ENCODE measurements around the gene OPCML.
A peak's percentile ranks its signal among the peaks of the same experiment; 100 is the strongest.

OPCML gene

DNA sequence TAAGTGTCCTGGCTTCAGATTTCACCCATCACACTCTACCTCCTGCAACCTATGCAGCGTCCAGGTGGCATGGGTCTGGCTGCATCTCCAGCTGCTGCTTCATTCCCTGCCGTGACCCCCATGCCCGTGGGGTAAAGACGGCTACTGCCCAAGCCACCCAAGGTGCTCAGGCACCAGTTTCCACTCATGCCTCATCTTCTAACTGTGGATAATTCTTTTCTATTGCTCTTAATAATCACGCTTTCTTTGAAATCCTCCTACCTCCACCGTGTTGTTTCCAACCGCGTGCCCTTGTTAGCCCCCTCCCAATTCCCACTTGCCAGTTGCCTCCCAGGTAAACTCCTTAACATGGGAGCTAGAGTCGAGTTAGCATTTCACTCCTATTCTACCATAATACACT is 738.5 kb downstream of the OPCML start:
- no peak for DNase-seq (ENCODE audit: low read depth in 2 of 2)

DNA sequence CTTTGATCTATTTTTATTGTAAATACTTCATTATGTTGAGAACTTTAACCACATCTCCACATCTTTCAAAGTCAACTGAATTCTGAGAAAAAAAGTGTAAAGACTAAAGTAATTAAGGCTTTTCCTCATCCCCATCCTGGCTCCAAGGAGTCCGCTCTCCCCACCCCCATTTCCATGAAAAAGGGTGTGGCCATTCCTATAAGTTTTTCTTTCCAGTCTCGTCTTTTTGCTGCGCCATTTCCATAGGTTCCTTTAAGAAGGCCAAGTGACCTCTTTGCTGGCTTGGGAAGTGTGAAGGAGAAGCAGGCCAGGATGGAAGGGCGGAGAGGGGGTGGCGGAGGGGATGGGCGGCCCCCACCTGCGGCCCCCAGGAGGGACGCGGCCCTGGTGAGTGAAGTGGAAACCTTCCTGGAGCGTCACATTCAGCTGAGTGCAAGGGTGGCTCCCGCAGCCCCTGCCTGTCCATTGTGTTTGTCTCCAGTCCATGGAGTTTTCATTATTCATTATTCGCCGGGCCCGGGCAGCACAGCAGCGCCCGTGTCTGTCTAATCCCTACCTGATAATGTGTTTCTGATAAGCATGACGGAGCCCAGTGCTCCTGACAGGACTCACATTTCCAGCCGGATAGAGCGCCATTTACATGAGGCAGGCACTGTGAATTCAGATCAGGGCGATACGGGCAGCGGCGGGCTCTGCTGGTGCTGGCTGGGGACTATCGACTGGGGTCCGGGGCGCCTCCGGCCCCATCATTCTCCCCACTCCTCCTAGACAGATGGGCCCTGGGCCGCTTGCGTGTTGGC is 739.8 kb downstream of the OPCML start:
- DNase-seq (ENCODE audit: low read depth in 2 of 2) = no peak

GRCh38 chr11:132790971-132791370 is 741.3 kb downstream of the OPCML start:
- DNase-seq (ENCODE audit: low read depth in 2 of 2) = no peak

DNA sequence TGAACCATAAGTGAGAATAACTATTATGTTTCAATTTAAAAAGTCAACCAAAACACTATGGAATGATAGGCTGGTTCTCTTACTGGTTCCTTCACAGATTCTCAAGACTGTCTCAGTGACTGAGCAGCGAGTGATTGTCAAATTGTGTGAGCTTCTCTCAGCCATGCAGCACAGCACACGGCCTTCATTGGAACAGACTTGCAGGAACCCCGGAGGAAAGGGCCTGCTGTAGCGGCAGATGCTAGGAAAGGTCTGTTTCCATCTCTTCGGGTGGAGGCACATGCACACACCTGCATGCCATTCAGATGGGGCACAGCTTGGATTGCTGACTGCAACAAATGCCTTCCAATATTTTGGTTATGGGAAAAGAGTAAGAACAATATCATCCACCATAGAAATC is 741.8 kb downstream of the OPCML start:
- no peak for DNase-seq (ENCODE audit: low read depth in 2 of 2)

DNA sequence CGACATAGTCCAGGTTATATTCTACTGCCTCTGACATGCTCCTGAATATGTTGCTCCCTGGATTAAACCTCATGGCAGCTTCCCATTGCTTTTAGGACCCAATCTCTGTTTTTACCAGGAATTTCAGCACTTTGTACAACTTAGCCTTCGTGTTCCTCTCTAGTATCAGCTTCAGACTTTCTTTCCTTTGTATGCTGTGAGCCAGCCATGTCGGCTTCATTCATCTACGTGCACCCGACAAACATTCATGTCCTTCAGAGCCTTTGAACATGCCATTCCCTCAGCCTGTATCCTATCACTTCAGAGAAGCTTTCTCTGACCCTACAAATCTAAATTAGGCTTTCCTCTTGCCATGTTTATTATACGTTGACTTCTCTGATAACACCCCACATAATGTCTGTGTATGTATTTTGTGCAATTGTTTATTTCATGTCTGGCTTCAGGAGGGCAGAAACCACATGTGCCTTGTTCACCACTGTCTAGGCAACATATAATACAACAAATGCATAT is 743.4 kb downstream of the OPCML start:
- no peak for DNase-seq (ENCODE audit: low read depth in 2 of 2)

- no peak for DNase-seq (ENCODE audit: low read depth in 2 of 2)
Measured at GRCh38 chr11:132785878-132786277, 746.4 kb downstream of the OPCML start.

DNA sequence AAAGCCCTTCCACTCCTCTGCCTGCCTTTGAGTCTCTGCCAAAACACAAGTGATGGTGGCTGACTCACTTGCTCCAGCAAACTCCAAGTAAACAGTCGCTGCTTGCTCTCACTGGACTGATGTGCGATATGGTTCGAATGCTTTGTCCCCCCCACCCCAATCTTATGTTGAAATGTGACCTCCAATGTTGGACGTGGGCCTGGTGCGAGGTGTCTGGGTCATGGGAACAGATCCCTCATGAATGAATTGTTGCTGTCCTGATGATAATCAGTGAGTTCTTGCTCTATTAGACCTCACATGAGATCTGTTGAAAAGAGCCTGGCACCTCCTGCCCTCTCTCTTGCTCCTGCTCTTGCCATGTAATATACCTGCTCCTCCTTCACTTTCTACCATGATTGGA is 747.9 kb downstream of the OPCML start:
- no peak for DNase-seq (ENCODE audit: low read depth in 2 of 2)

GRCh38 chr11:132782102-132782501 is 750.2 kb downstream of the OPCML start:
- no peak for DNase-seq (ENCODE audit: low read depth in 2 of 2)

DNA sequence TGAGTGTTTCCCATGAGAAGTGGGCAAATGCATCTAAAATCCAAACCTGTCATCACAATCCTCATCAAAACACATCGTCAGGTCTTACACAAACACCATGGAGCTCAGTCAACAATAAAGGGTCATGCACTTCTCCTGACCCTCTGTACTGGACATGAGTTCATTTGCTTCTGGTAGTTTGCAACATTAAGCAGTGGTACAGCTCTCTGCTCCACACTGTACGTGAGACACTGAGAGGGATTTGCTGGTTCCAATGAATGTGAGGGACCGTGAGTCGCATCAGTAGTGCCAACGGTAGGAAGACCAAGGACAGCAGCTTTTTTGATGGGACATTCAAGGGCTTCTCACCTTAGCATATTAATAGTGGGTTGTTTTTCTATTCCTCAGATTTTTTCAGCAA is 752.3 kb downstream of the OPCML start:
- DNase-seq (ENCODE audit: low read depth in 2 of 2) = no peak

- DNase-seq (ENCODE audit: low read depth in 2 of 2) = no peak
Measured at GRCh38 chr11:132779497-132779896, 752.8 kb downstream of the OPCML start.

- DNase-seq (ENCODE audit: low read depth in 2 of 2) = no peak
Measured at GRCh38 chr11:132777067-132777975, 755.0 kb downstream of the OPCML start.

- no peak for DNase-seq (ENCODE audit: low read depth in 2 of 2)
Measured at GRCh38 chr11:132773751-132774150, 758.5 kb downstream of the OPCML start.

DNA sequence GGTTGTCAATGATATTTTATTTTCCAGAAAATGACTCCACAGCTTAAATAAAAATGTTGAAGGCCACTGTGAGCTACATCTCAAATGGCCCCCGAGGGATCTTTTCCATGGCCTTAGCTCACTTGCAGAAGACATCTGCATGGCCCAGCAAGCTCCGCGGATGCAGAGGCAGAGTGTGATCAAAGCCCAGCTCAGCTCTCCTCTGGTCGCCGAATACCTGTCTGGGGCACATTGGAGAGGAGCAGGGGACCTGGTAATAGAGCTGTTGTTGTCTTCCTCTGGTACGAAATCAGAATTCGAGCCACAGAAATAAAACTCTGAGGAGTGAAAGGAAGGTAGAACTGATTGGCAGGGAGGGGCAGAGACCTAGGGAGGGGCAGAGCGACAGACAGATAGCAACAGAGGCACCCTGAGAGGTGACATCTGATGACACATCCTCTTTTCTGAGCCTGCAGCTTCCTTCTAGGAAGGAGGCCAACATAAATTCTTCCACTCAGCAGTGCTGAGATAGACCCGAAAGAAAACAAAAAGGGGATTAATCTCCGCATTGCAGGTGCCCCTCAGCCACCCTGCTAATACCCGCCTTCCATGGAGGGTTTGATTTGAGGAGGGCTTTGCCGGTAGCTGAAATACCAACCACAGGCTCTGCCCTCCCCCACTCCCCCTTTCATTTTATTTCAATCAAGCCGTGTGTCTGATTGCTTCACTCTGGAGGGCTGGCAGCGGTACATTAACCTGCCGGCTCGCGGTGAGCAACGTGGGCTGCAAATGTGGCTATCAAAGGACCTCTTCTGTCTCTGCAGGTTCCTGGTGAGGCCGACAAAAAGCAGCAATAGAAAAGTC is 759.4 kb downstream of the OPCML start:
- DNase-seq (ENCODE audit: low read depth in 2 of 2) = no peak

GRCh38 chr11:132771746-132772145 is 760.6 kb downstream of the OPCML start:
- DNase-seq (ENCODE audit: low read depth in 2 of 2) = no peak

GRCh38 chr11:132770829-132771530 is 761.3 kb downstream of the OPCML start:
- peak; percentile 9 to 12 for DNase-seq (ENCODE audit: low read depth in 2 of 2)

DNA sequence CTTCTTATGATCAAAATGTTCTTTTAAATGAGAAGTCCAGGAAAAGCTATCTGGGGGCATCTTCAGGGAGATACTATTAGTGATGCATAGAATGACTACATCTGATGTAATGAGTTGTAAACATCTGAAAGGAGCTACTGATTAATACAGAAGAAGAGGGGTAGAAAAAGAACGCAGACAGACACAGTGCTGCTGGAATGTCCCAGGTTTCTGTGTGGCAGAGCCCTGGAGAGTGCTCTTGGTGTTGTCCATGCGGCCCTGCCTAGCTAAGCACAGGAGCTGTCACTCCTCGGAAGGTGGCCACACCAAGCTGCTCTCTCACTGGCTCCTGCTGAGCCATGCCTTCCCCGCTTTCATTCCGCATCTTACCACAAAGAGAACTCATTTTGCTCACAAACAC is 768.8 kb downstream of the OPCML start:
- no peak for DNase-seq (ENCODE audit: low read depth in 2 of 2)

DNA sequence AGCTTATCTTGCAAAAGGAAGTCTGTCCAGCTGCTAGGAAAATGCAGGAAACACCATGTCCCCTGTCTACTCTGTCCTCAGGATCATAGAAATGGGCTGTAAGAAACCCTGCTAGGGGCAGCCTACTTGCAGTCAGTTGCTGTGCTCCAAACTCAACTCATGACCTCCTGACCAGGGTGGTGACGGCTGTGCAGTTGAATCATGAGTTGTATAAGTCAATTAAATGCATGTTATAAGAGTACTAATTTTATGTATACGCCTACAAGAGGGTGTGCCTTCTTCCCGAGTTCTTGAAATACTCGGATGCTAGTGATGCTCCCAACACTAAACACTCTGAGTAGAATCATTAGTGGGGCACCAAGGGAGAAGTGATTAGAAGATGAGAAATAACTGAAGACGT is 776.4 kb downstream of the OPCML start:
- DNase-seq (ENCODE audit: low read depth in 2 of 2) = no peak

DNA sequence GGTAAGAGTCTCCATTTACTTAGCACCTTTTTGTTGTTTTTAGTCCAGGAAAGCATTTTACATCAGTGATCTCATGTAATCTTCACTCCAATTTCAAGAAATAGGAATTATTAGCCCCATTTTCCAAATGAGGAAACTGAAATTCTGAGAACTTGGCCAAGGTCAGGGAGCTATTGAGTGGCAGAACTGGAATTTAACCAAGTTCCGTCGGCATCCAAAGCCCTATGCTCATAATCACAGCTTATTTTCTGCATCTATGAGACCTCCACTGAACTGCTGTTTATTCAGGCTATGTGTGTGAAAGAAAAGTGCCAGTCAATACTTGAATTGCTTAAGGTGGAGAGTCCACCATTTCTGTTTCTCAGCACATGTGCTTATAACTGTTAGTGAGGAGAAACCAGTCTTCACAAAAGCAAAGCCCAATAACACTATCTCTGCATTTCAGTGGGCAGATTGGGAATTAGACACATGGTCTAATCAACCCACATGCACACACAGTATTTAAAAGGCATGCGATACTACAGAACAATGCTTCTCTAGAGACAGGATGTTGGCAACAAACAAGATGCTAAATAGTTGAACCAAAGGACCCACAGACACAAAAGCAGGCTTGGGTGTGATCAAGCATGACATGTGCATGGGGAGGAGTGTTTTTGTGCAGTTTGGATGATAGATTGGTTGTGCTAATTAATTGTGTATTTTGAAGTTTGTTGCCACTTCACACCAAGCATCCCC is 780.6 kb downstream of the OPCML start:
- no peak for DNase-seq (ENCODE audit: low read depth in 2 of 2)

GRCh38 chr11:132746305-132746704 is 786.0 kb downstream of the OPCML start:
- no peak for DNase-seq (ENCODE audit: low read depth in 2 of 2)

GRCh38 chr11:132745306-132745705 is 787.0 kb downstream of the OPCML start:
- no peak for DNase-seq (ENCODE audit: low read depth in 2 of 2)
